Measurements from ENCODE around the gene CELF2. TPM values are rescaled to one million over a fixed set of nuclear protein-coding genes. Genes with fewer than 3 reads are reported as not detected.

Gene CELF2
- total RNA-seq, 1 experiment from 2014 or later = not detected

- Histone ChIP-seq H3K27ac (ENCODE audit: low read depth, low read length, poor library complexity, severe bottlenecking) (no peak overlapping the region), H3K4me1 (ENCODE audit: insufficient read depth, low read length, poor library complexity, severe bottlenecking) (no peaks in the 10 kb centered on the region), H3K9me3 (ENCODE audit: low read depth, low read length, poor library complexity, severe bottlenecking) (no peaks in the 10 kb centered on the region), H3K27me3 (replicated peaks; ENCODE audit: insufficient read depth, low read depth, low read length, poor library complexity) (peaks cover 59% of the 10 kb centered on the region), H3K4me3 (ENCODE audit: low read depth, low read length, poor library complexity, severe bottlenecking) (no peak overlapping the region), H3K36me3 (ENCODE audit: insufficient read depth, low read length, poor library complexity, severe bottlenecking) (no peaks in the 10 kb centered on the region)
- POLR2A ChIA-PET (ENCODE audit: low non-redundant PET) = no interaction called here
- intact Hi-C loops (cut with micrococcal nuclease; ENCODE audit: unreplicated experiment) = no loop called here
- DNase-seq (ENCODE audit: low spot score) = no peak
- no peak for TF ChIP-seq CTCF (conservative IDR thresholded peaks at IDR 0.05; ENCODE audit: low read depth, low read length)
- no TSS peak for BruUV-seq (replicated peaks)
- CTCF ChIA-PET = no interaction called here
Measured at GRCh38 chr10:11179516-11180105, 161.9 kb downstream of the CELF2 start.

- BruUV-seq (replicated peaks) = no TSS peak
- H3K4me3 ChIP-seq (ENCODE audit: low read depth, low read length, poor library complexity, severe bottlenecking) = no peak overlapping the region
- ChIA-PET CTCF (no interaction called here), POLR2A (ENCODE audit: low non-redundant PET) (no interaction called here)
- no peak for DNase-seq (ENCODE audit: low spot score)
- no peak for TF ChIP-seq EZH2 (IDR thresholded peaks at IDR 0.05; ENCODE audit: borderline replicate concordance, low read depth, low read length, poor library complexity, severe bottlenecking)
- TF ChIP-seq CTCF (conservative IDR thresholded peaks at IDR 0.05; ENCODE audit: low read depth, low read length) = no peak
- no peaks in the 10 kb centered on the region for H3K9me3 ChIP-seq (ENCODE audit: low read depth, low read length, poor library complexity, severe bottlenecking)
- no peaks in the 10 kb centered on the region for H3K36me3 ChIP-seq (ENCODE audit: insufficient read depth, low read length, poor library complexity, severe bottlenecking)
- H3K4me1 ChIP-seq (ENCODE audit: insufficient read depth, low read length, poor library complexity, severe bottlenecking) = no peaks in the 10 kb centered on the region
- H3K27me3 ChIP-seq (replicated peaks; ENCODE audit: insufficient read depth, low read depth, low read length, poor library complexity) = peaks cover 53% of the 10 kb centered on the region
- no peak overlapping the region for H3K27ac ChIP-seq (ENCODE audit: low read depth, low read length, poor library complexity, severe bottlenecking)
- intact Hi-C loops (cut with micrococcal nuclease; ENCODE audit: unreplicated experiment) = no loop called here
Measured at GRCh38 chr10:11180228-11180627, 162.6 kb downstream of the CELF2 start.

- Histone ChIP-seq H3K4me3 (ENCODE audit: low read depth, low read length, poor library complexity, severe bottlenecking) (no peak overlapping the region), H3K4me1 (ENCODE audit: insufficient read depth, low read length, poor library complexity, severe bottlenecking) (no peaks in the 10 kb centered on the region), H3K9me3 (ENCODE audit: low read depth, low read length, poor library complexity, severe bottlenecking) (no peaks in the 10 kb centered on the region), H3K27ac (ENCODE audit: low read depth, low read length, poor library complexity, severe bottlenecking) (no peak overlapping the region), H3K27me3 (replicated peaks; ENCODE audit: insufficient read depth, low read depth, low read length, poor library complexity) (peaks cover 39% of the 10 kb centered on the region), H3K36me3 (ENCODE audit: insufficient read depth, low read length, poor library complexity, severe bottlenecking) (no peaks in the 10 kb centered on the region)
- no TSS peak for BruUV-seq (replicated peaks)
- no peak for TF ChIP-seq CTCF (conservative IDR thresholded peaks at IDR 0.05; ENCODE audit: low read depth, low read length)
- TF ChIP-seq EZH2 (IDR thresholded peaks at IDR 0.05; ENCODE audit: borderline replicate concordance, low read depth, low read length, poor library complexity, severe bottlenecking) = no peak
- ChIA-PET CTCF (no interaction called here), POLR2A (ENCODE audit: low non-redundant PET) (no interaction called here)
- DNase-seq (ENCODE audit: low spot score) = no peak
- intact Hi-C loops (cut with micrococcal nuclease; ENCODE audit: unreplicated experiment) = no loop called here
Measured at GRCh38 chr10:11181978-11182377, 164.3 kb downstream of the CELF2 start.
